ENCODE data around the gene DNAJA4.

Gene DNAJA4

DNA sequence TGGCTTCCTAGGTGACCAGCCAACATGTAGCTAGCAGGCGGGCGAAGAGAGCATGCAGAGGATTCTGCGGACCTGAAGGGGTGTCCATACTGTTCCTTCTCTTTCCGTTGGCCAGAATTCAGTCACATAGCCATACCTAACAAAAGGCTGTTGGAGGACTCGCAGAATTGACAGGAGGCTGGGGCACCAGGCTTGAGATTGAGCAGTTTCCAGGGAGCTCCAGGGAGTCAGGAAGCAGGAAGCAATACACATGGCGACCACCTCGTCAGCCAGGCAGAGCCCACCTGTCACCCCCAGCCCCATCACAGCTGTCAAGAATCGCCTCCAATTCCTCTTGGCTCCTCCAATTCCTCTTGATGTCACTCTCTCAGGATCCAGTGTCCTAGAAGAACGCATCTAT is 13.2 kb upstream of the DNAJA4 start:
- Histone ChIP-seq H2AFZ (ENCODE audit: low read depth, low read length) (no peak overlapping the region), H3K27me3 (ENCODE audit: insufficient read depth, low read length) (no peaks in the 10 kb centered on the region), H3K36me3 (ENCODE audit: insufficient read depth, low read length) (no peaks in the 10 kb centered on the region), H3K9me3 (ENCODE audit: low read length) (no peaks in the 10 kb centered on the region), H3K4me1 (ENCODE audit: insufficient read depth, low read length) (peaks cover 3% of the 10 kb centered on the region), H3K4me3 (ENCODE audit: low read length) (no peak overlapping the region)

DNA sequence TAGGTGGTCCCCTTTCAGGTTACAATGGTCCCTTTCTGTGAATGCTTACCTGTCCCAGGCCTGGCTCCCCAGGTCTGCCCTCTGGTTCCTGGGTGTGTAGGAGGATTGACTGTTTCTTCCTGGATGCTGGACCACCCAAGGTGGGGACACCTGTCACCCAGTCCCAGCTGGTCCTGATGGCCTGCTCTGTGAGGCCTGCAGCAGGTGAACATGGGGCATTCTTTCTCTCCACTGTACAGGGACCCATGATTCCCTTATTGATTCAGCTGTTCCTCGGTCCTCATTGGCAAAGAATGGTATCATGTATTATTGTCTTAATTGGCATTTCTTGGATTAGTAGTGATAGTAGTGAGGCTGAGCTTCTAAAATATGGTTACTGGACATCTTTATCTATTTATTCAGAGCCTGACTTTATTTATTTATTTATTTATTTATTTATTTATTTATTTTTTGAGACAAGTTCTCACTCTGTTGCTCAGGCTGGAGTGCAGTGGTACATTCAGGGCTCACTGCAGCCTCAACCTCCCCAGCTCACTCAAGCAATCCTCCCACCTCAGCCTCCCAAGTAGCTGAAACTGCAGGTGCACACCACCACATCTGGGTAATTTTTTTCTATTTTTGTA is 8.8 kb upstream of the DNAJA4 start:
- Histone ChIP-seq H3K27me3 (ENCODE audit: insufficient read depth, low read length) (peaks cover 3% of the 10 kb centered on the region), H3K4me1 (ENCODE audit: insufficient read depth, low read length) (peaks cover 3% of the 10 kb centered on the region), H2AFZ (ENCODE audit: low read depth, low read length) (no peak overlapping the region), H3K4me3 (ENCODE audit: low read length) (no peak overlapping the region), H3K36me3 (ENCODE audit: insufficient read depth, low read length) (no peaks in the 10 kb centered on the region), H3K9me3 (ENCODE audit: low read length) (peaks cover 1% of the 10 kb centered on the region)

- H3K36me3 ChIP-seq (ENCODE audit: insufficient read depth, low read length): no peaks in the 10 kb centered on the region
- H3K4me1 ChIP-seq (ENCODE audit: insufficient read depth, low read length): peaks cover 3% of the 10 kb centered on the region
- H3K4me3 ChIP-seq (ENCODE audit: low read length): no peak overlapping the region
- peaks cover 3% of the 10 kb centered on the region for H3K27me3 ChIP-seq (ENCODE audit: insufficient read depth, low read length)
- H2AFZ ChIP-seq (ENCODE audit: low read depth, low read length): no peak overlapping the region
- H3K9me3 ChIP-seq (ENCODE audit: low read length): peaks cover 1% of the 10 kb centered on the region
Observed at GRCh38 chr15:78256044-78256437, 8.3 kb upstream of the DNAJA4 start.

DNA sequence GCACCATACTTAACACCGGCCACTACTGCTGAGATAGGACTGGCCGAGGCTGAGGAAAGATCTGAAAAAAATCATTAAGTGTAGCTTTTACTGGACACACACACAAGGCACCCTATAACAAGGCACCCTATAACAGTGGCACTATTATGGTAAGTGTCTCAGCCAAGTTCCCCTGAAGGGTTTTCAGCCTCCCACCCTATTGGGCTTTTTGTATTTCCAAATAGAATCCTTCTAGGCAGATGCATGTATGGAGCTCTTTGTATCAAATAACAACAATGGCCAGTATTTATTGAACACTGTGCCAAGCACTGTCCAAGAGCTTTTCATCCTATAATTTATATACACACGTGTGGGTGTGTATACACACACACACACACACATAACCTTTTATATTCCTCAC is 6.7 kb upstream of the DNAJA4 start:
- no peaks in the 10 kb centered on the region for H3K36me3 ChIP-seq (ENCODE audit: insufficient read depth, low read length)
- H3K4me3 ChIP-seq (ENCODE audit: low read length): no peak overlapping the region
- peaks cover 3% of the 10 kb centered on the region for H3K4me1 ChIP-seq (ENCODE audit: insufficient read depth, low read length)
- no peak overlapping the region for H2AFZ ChIP-seq (ENCODE audit: low read depth, low read length)
- peaks cover 1% of the 10 kb centered on the region for H3K9me3 ChIP-seq (ENCODE audit: low read length)
- peaks cover 3% of the 10 kb centered on the region for H3K27me3 ChIP-seq (ENCODE audit: insufficient read depth, low read length)

DNA sequence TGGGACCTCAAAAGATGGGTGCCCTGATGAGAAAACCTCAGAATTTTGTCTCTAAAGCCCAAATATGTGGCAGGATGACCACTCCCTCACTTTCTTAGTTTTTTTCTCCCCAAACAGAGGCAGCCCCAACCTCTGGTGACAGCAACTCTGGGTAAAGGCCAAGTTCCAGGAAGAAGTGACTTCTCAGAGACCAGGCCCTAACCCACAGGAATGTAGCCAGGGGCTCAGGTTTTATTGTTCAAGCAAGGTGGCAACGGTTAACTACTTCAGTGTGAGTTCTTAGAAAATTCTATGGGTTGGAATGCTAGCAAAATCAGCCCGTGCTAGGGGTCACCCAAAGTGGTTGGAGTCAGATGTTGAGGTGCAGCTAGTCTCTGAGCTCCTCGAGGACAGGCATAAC is 5.1 kb upstream of the DNAJA4 start:
- Histone ChIP-seq H3K27me3 (ENCODE audit: insufficient read depth, low read length) (peaks cover 3% of the 10 kb centered on the region), H3K9me3 (ENCODE audit: low read length) (peaks cover 1% of the 10 kb centered on the region), H3K4me1 (ENCODE audit: insufficient read depth, low read length) (no peaks in the 10 kb centered on the region), H2AFZ (ENCODE audit: low read depth, low read length) (no peak overlapping the region), H3K4me3 (ENCODE audit: low read length) (no peak overlapping the region), H3K36me3 (ENCODE audit: insufficient read depth, low read length) (no peaks in the 10 kb centered on the region)

DNA sequence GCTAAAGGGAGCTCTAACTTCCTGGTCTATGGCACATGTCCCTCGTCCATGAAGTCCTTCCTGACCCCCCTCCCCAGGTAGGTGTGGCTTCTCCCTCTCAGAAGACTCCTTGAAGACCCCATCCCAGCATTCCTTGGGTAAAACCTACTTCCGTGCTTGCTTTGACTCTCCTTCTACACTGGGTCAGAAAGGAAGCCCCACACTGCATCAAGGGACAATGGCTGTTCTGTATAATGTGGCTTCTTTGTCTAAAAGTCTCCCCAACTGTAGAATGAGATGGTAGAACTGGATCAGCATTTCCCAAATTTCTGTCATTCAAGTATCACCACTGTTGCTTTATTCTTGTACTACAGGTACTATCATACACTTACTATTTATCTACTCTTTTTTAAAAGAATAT is 3.9 kb upstream of the DNAJA4 start:
- no peaks in the 10 kb centered on the region for H3K36me3 ChIP-seq (ENCODE audit: insufficient read depth, low read length)
- H3K4me3 ChIP-seq (ENCODE audit: low read length): no peak overlapping the region
- no peaks in the 10 kb centered on the region for H3K4me1 ChIP-seq (ENCODE audit: insufficient read depth, low read length)
- no peak overlapping the region for H2AFZ ChIP-seq (ENCODE audit: low read depth, low read length)
- peaks cover 1% of the 10 kb centered on the region for H3K9me3 ChIP-seq (ENCODE audit: low read length)
- peaks cover 3% of the 10 kb centered on the region for H3K27me3 ChIP-seq (ENCODE audit: insufficient read depth, low read length)

GRCh38 chr15:78261062-78261461 is 3.3 kb upstream of the DNAJA4 start:
- Histone ChIP-seq H3K27me3 (ENCODE audit: insufficient read depth, low read length) (peaks cover 3% of the 10 kb centered on the region), H3K9me3 (ENCODE audit: low read length) (peaks cover 1% of the 10 kb centered on the region), H3K4me1 (ENCODE audit: insufficient read depth, low read length) (no peaks in the 10 kb centered on the region), H2AFZ (ENCODE audit: low read depth, low read length) (no peak overlapping the region), H3K4me3 (ENCODE audit: low read length) (no peak overlapping the region), H3K36me3 (ENCODE audit: insufficient read depth, low read length) (no peaks in the 10 kb centered on the region)

DNA sequence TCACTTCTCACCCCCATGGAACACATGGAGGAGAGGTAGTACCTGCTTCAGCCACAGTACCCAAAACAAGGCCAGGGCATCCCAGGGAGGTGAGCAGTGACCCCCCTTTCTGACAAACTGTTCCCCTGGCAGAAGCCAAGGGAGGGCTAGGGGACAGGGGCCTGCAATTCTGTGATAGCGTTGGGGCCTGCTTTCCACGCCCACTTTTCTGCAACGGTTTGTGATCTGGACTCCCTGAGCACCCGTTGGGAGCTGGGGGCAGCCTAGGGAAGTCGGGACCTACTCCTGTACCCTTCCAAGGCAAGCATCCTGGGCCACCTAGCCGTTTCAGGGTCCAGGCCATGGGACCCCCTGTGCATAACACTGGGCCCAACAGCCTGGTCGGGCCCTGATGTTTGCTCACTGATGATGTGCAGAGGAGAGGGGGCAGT is 996 bp upstream of the DNAJA4 start:
- Histone ChIP-seq H2AFZ (ENCODE audit: low read depth, low read length) (no peak overlapping the region), H3K36me3 (ENCODE audit: insufficient read depth, low read length) (no peaks in the 10 kb centered on the region), H3K9me3 (ENCODE audit: low read length) (peaks cover 1% of the 10 kb centered on the region), H3K4me1 (ENCODE audit: insufficient read depth, low read length) (peaks cover 5% of the 10 kb centered on the region), H3K27me3 (ENCODE audit: insufficient read depth, low read length) (peaks cover 3% of the 10 kb centered on the region), H3K4me3 (ENCODE audit: low read length) (no peak overlapping the region)

GRCh38 chr15:78263907-78264303 is 457 bp upstream of the DNAJA4 start:
- Histone ChIP-seq H3K4me1 (ENCODE audit: insufficient read depth, low read length) (peaks cover 5% of the 10 kb centered on the region), H3K27me3 (ENCODE audit: insufficient read depth, low read length) (peaks cover under 1% of the 10 kb centered on the region), H3K9me3 (ENCODE audit: low read length) (peaks cover 1% of the 10 kb centered on the region), H2AFZ (ENCODE audit: low read depth, low read length) (no peak overlapping the region), H3K4me3 (ENCODE audit: low read length) (no peak overlapping the region), H3K36me3 (ENCODE audit: insufficient read depth, low read length) (no peaks in the 10 kb centered on the region)

GRCh38 chr15:78265137-78265460 is 737 bp downstream of the DNAJA4 start:
- H3K36me3 ChIP-seq (ENCODE audit: insufficient read depth, low read length): no peaks in the 10 kb centered on the region
- no peak overlapping the region for H3K4me3 ChIP-seq (ENCODE audit: low read length)

GRCh38 chr15:78265752-78266224 is 1.4 kb downstream of the DNAJA4 start:
- Histone ChIP-seq H3K4me3 (ENCODE audit: low read length) (no peak overlapping the region), H2AFZ (ENCODE audit: low read depth, low read length) (no peak overlapping the region), H3K36me3 (ENCODE audit: insufficient read depth, low read length) (no peaks in the 10 kb centered on the region), H3K4me1 (ENCODE audit: insufficient read depth, low read length) (peaks cover 5% of the 10 kb centered on the region), H3K27me3 (ENCODE audit: insufficient read depth, low read length) (no peaks in the 10 kb centered on the region), H3K9me3 (ENCODE audit: low read length) (no peaks in the 10 kb centered on the region)

More at GRCh38 chr15:78265137-78265460, 737 bp downstream of the DNAJA4 start:
- H3K9me3 ChIP-seq (ENCODE audit: low read length): no peaks in the 10 kb centered on the region
- H2AFZ ChIP-seq (ENCODE audit: low read depth, low read length): no peak overlapping the region
- no peaks in the 10 kb centered on the region for H3K27me3 ChIP-seq (ENCODE audit: insufficient read depth, low read length)
- H3K4me1 ChIP-seq (ENCODE audit: insufficient read depth, low read length): peaks cover 5% of the 10 kb centered on the region

GRCh38 chr15:78266229-78266628 is 1.9 kb downstream of the DNAJA4 start:
- Histone ChIP-seq H3K36me3 (ENCODE audit: insufficient read depth, low read length) (no peaks in the 10 kb centered on the region), H3K4me3 (ENCODE audit: low read length) (no peak overlapping the region)

DNA sequence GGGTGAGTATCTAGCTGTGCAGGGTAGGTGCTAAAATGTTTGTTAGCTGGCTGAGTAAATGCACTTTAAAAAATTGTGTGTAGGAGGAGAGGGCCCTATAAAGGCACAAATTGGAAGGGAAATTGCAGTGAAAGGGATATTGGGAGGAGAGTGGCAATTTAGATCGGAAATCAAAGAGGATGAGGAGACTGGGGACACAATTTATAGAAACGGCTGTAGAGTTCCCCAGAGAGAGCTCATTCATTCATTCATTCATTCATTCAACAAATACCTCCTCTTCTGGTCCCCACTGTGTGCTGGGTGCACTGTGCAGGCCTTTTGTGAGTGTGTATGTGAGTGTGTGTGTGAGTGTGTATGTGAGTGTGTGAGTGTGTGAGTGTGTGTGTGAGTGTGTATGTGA is 2.4 kb downstream of the DNAJA4 start:
- H3K27me3 ChIP-seq (ENCODE audit: insufficient read depth, low read length): no peaks in the 10 kb centered on the region
- H3K9me3 ChIP-seq (ENCODE audit: low read length): no peaks in the 10 kb centered on the region
- no peaks in the 10 kb centered on the region for H3K36me3 ChIP-seq (ENCODE audit: insufficient read depth, low read length)
- H3K4me3 ChIP-seq (ENCODE audit: low read length): no peak overlapping the region
- peaks cover 5% of the 10 kb centered on the region for H3K4me1 ChIP-seq (ENCODE audit: insufficient read depth, low read length)
- no peak overlapping the region for H2AFZ ChIP-seq (ENCODE audit: low read depth, low read length)

More at GRCh38 chr15:78266229-78266628, 1.9 kb downstream of the DNAJA4 start:
- no peaks in the 10 kb centered on the region for H3K27me3 ChIP-seq (ENCODE audit: insufficient read depth, low read length)
- peaks cover 5% of the 10 kb centered on the region for H3K4me1 ChIP-seq (ENCODE audit: insufficient read depth, low read length)
- H2AFZ ChIP-seq (ENCODE audit: low read depth, low read length): no peak overlapping the region
- no peaks in the 10 kb centered on the region for H3K9me3 ChIP-seq (ENCODE audit: low read length)

DNA sequence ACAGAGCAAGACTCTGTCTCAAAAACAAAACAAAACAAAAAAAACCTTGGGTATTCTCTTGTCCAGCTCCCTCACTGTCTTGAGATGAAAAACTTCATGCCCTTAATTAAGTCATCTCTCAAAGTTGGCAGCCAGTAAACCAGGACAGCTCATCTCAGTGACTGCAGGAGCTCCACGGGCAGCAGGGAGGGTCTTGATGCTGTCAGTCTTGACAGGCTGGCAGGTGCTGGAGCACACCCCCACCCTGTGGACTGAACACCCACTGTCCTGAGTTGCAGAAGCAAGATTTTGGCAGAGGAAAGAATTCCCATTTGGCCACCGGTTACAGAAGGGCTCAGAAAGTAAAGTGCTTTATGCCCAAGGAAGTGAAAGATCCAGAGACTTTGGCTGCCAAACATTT is 8.0 kb downstream of the DNAJA4 start:
- H3K27me3 ChIP-seq (ENCODE audit: insufficient read depth, low read length): no peaks in the 10 kb centered on the region
- peaks cover 2% of the 10 kb centered on the region for H3K4me1 ChIP-seq (ENCODE audit: insufficient read depth, low read length)
- no peak overlapping the region for H2AFZ ChIP-seq (ENCODE audit: low read depth, low read length)

More for the DNA sequence above, 8.0 kb downstream of the DNAJA4 start:
- H3K9me3 ChIP-seq (ENCODE audit: low read length): no peaks in the 10 kb centered on the region
- H3K4me3 ChIP-seq (ENCODE audit: low read length): no peak overlapping the region
- H3K36me3 ChIP-seq (ENCODE audit: insufficient read depth, low read length): no peaks in the 10 kb centered on the region

Data from neuron (in vitro differentiated cells).